H1 (cell line): ENCODE results near the gene CD151. TPM values are rescaled to one million over a fixed set of nuclear protein-coding genes. Genes with fewer than 3 reads are reported as not detected.

Experiments
- CBX8 ChIP-seq: fragments of 300-800, 300-1000 bp; sonication (generic); IDR thresholded peaks from 2 replicates; pipeline ENCODE4 v1.7.1; 2016; ENCODE audit warnings: low read depth, low read length, borderline replicate concordance
- CHD7 ChIP-seq: fragments of 300-600 bp; sonication (generic); IDR thresholded peaks from 2 replicates; pipeline ENCODE4 v1.7.1; 2012; ENCODE audit warnings: low read length, moderate library complexity, mild to moderate bottlenecking, inconsistent platforms; ENCODE audit not compliant: insufficient replicate concordance
- CTCF ChIP-seq, 3 experiments: IDR thresholded peaks; 1 replicate in 2 of 3; 2 replicates in 1 of 3; pipeline versions ENCODE4 v1.5.1 to v1.6.1; 2011; ENCODE audit warnings: low read length in 3 of 3, mild to moderate bottlenecking in 3 of 3, inconsistent platforms in 2 of 3, low read depth in 1 of 3, moderate library complexity in 1 of 3; ENCODE audit not compliant: insufficient read depth in 1 of 3; ENCODE audit errors: control extremely low read depth in 1 of 3
- SP1 ChIP-seq: IDR thresholded peaks from 2 replicates; pipeline ENCODE4 v1.6.1; 2011; ENCODE audit warnings: low read depth, low read length
- polyA plus RNA-seq, 7 experiments: library from polyadenylated mRNA; depleted of rRNA in 3 of 7; stranded (reverse) in 5 of 7; unstranded in 2 of 7; fragments of >200 nt in 5 of 7; fragments of 200-250 nt in 2 of 7; gene quantifications; 1 replicate in 5 of 7; 2 replicates in 1 of 7; 4 replicates in 1 of 7; pipeline versions ENCODE4 v1.2.1 to v1.2.3, GENCODE V29; 2011 to 2013; ENCODE audit warnings: missing spikeins in 2 of 7, mixed read lengths in 2 of 7
- total RNA-seq: library from RNA; stranded (reverse); fragmentation: NEBNext Ultra II Directional; extraction: Animal tissue kit (Norgen Biotek cat#: 25700); gene quantifications from 2 replicates; pipeline ENCODE4 v1.2.1, GENCODE V29; 2021

The CD151 gene
- total and polyA plus RNA-seq, 2 of the 8 experiments (the other 6 are each of a cell fraction or from before 2014, with no cell fraction given): 101 to 212 TPM

GRCh38 chr11:847876-848275 is 15.1 kb downstream of the CD151 start (continued):
- no peak for TF ChIP-seq CBX8
- no peak for TF ChIP-seq CTCF (IDR thresholded peaks at IDR 0.05; ENCODE audit: control extremely low read depth in 1 of 3, insufficient read depth in 1 of 3, low read depth in 1 of 3, low read length in 3 of 3)
- TF ChIP-seq CHD7: no peak
- TF ChIP-seq SP1: no peak
- TF ChIP-seq, all 59 proteins: peak for 0
